Astrocyte of the cerebellum (primary cell): Measurements from ENCODE around the gene NTM.

ENCODE experiments used
- DNase-seq: peaks from one replicate; pipeline ENCODE4 v3.0.0-alpha.2; 2011; ENCODE audit warnings: low read depth
- H3K4me3 ChIP-seq: 2 replicates; pipeline ENCODE4 v1.5.1; 2011; ENCODE audit warnings: mild to moderate bottlenecking, low read depth, low read length, moderate library complexity
- CTCF ChIP-seq: IDR thresholded peaks from 2 replicates; pipeline ENCODE4 v1.5.1; 2012; ENCODE audit warnings: low read length, low read depth, moderate library complexity, mild to moderate bottlenecking; ENCODE audit errors: missing control alignments
- in situ Hi-C: cut with HindIII; loops from 2 replicates; pipeline ENCODE4 v1.10.0; 2017; ENCODE audit warnings: low sequenced_read_pairs

Gene NTM

GRCh38 chr11:131470216-131470925 lies 100.0 kb downstream of the NTM start:
- no peak overlapping the region for H3K4me3 ChIP-seq
- no peak for DNase-seq
- no peak for TF ChIP-seq CTCF
- in situ Hi-C loops, result no loop called here

GRCh38 chr11:131471976-131472375 lies 101.6 kb downstream of the NTM start:
- DNase-seq, result no peak
- in situ Hi-C loops, result no loop called here
- TF ChIP-seq CTCF, result no peak
- no peak overlapping the region for H3K4me3 ChIP-seq

- no peak for TF ChIP-seq CTCF
- in situ Hi-C loops, result no loop called here
- H3K4me3 ChIP-seq, result no peak overlapping the region
- DNase-seq, result no peak
These were observed 104.5 kb downstream of the NTM start for GRCh38 chr11:131474947-131475346.

GRCh38 chr11:131476266-131476665 lies 105.9 kb downstream of the NTM start:
- no peak for DNase-seq
- H3K4me3 ChIP-seq, result no peak overlapping the region
- no peak for TF ChIP-seq CTCF
- in situ Hi-C loops, result no loop called here

GRCh38 chr11:131478341-131478740 lies 107.9 kb downstream of the NTM start:
- DNase-seq, result no peak
- in situ Hi-C loops, result no loop called here
- TF ChIP-seq CTCF, result no peak
- no peak overlapping the region for H3K4me3 ChIP-seq

- DNase-seq, result no peak
- no peak for TF ChIP-seq CTCF
- no peak overlapping the region for H3K4me3 ChIP-seq
- in situ Hi-C loops, result loop anchor here (5.0 kb wide), 1 partner anchor 106 kb away; no protein-coding TSS in a partner anchor
These were observed 110.9 kb downstream of the NTM start for GRCh38 chr11:131481303-131481702.
